Left lung (tissue), 10 donors: ENCODE measurements around the gene FAP. TPM values are rescaled to one million over a fixed set of nuclear protein-coding genes. Genes with fewer than 3 reads are reported as not detected.

Experiments
- ATAC-seq: fragments of 200-7000 bp; cut with Tn5 transposase; one replicate; pipeline ENCODE4 v1.9.1; 2020; ENCODE audit warnings: moderate library complexity
- DNase-seq, 4 donors: peaks; one replicate each; pipeline ENCODE4 v3.0.0-alpha.2; 2013 to 2020
- H3K27ac ChIP-seq, 2 donors: fragments of 200-600 bp; sonication (generic) in 1 of 2; one replicate each; pipeline versions ENCODE4 v1.5.0 to v1.8.0; 2020 to 2021
- H3K27me3 ChIP-seq, 2 donors: fragments of 200-600 bp; sonication (generic) in 1 of 2; one replicate each; pipeline versions ENCODE4 v1.5.0 to v1.8.0; 2020 to 2021
- H3K36me3 ChIP-seq, 2 donors: fragments of 200-600 bp; sonication (generic) in 1 of 2; one replicate each; pipeline versions ENCODE4 v1.5.0 to v1.8.0; 2020 to 2021
- H3K4me1 ChIP-seq, 2 donors: fragments of 200-600 bp; one replicate each; pipeline ENCODE4 v1.8.0; 2021
- H3K4me3 ChIP-seq, 2 donors: fragments of 200-600 bp; sonication (generic) in 1 of 2; one replicate each; pipeline versions ENCODE4 v1.5.0 to v1.8.0; 2020 to 2021; ENCODE audit warnings: mild to moderate bottlenecking in 1 of 2
- H3K9me3 ChIP-seq, 2 donors: fragments of 200-600 bp; sonication (generic) in 1 of 2; one replicate each; pipeline versions ENCODE4 v1.5.0 to v1.8.0; 2020 to 2021
- intact Hi-C, 2 donors: fragments of 100-400 bp; cut with DNase I; formaldehyde crosslinking; loops; one replicate each; pipeline versions ENCODE4 v1.11.2 to v1.14.2; 2022
- polyA plus RNA-seq, 6 donors: library from polyadenylated mRNA; unstranded; fragments of 120-200 nt; gene quantifications; one replicate each; pipeline ENCODE4 v1.2.1, GENCODE V29; 2013; ENCODE audit not compliant: insufficient read length in 6 of 6
- total RNA-seq, 2 donors: library from RNA; stranded (reverse); fragmentation: NEBNext Ultra II Directional; extraction: Animal tissue kit (Norgen Biotek cat#: 25700); gene quantifications; one replicate each; pipeline ENCODE4 v1.2.1, GENCODE V29; 2021
- TF ChIP-seq, protein P1 (sequence below), 2 donors: fragments of 200-600 bp; sonication (generic) in 1 of 2; IDR thresholded peaks; one replicate each; pipeline versions ENCODE4 v1.5.0 to v1.8.0; 2021; ENCODE audit warnings: antibody characterized with exemption in 2 of 2
- donor health status: DM: no; HTN: yes; CAD: no.
- donor health status: DM: no; HTN: no; CAD: no.

Gene FAP
- total and polyA plus RNA-seq, 8 donors = 15.0 to 43.7 (median 25.4) TPM

DNA sequence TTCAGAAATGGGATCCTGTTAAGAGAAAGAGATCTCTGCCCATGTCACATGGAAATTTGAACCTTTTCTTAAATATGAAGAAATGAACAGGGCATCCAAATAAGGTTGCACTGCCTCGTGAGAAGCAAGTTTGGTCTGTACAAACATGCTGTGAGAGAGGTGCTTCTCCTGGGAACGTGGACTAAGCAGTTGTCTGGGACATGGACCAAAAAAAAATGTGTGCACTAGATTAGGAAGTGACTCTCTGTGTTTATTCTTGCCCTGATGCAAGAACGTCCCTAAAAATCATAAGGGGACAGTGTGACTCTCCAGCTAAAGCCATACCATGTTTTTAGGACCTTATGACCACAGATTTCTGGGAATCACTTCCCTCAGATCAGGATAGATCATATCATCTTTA is 67.5 kb downstream of the FAP start:
- no peak for DNase-seq
- no peaks in the 10 kb centered on the region for H3K4me1 ChIP-seq
- H3K36me3 ChIP-seq = no peaks in the 10 kb centered on the region
- no peaks in the 10 kb centered on the region for H3K27me3 ChIP-seq
- no peaks in the 10 kb centered on the region for H3K9me3 ChIP-seq
- no peak overlapping the region for H3K4me3 ChIP-seq
- intact Hi-C loops = no loop called here
- ATAC-seq = no peak
- TF ChIP-seq, protein P1, sequence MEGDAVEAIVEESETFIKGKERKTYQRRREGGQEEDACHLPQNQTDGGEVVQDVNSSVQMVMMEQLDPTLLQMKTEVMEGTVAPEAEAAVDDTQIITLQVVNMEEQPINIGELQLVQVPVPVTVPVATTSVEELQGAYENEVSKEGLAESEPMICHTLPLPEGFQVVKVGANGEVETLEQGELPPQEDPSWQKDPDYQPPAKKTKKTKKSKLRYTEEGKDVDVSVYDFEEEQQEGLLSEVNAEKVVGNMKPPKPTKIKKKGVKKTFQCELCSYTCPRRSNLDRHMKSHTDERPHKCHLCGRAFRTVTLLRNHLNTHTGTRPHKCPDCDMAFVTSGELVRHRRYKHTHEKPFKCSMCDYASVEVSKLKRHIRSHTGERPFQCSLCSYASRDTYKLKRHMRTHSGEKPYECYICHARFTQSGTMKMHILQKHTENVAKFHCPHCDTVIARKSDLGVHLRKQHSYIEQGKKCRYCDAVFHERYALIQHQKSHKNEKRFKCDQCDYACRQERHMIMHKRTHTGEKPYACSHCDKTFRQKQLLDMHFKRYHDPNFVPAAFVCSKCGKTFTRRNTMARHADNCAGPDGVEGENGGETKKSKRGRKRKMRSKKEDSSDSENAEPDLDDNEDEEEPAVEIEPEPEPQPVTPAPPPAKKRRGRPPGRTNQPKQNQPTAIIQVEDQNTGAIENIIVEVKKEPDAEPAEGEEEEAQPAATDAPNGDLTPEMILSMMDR (IDR thresholded peaks at IDR 0.05) = no peak
- no peak overlapping the region for H3K27ac ChIP-seq

DNA sequence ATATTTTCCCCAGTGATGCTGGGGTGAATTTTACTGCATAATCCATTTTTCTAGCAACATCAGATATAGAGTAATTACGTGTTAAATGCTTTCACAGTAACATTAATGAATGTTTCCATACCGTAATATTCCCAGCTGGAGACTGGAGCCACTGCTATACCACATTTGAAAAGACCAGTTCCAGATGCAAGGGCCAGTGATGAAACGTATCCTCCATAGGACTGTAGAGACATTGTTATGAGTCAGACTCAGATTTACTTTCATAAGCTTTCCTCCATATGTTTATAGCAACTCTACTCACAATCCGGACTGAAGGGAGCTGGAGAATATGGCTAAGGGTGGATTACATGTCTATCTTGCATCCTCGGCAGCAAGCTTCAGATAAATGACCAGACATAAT is 68.5 kb downstream of the FAP start:
- ATAC-seq (no peak), DNase-seq (no peak)
- TF ChIP-seq, protein P1 (IDR thresholded peaks at IDR 0.05) = no peak

GRCh38 chr2:162172802-162173370 is 70.4 kb downstream of the FAP start:
- no peaks in the 10 kb centered on the region for H3K9me3 ChIP-seq
- H3K36me3 ChIP-seq = no peaks in the 10 kb centered on the region
- TF ChIP-seq, protein P1 (IDR thresholded peaks at IDR 0.05) = no peak
- ATAC-seq = no peak
- intact Hi-C loops = no loop called here
- DNase-seq = no peak
- H3K4me1 ChIP-seq = no peaks in the 10 kb centered on the region
- H3K27ac ChIP-seq = no peak overlapping the region
- H3K4me3 ChIP-seq = no peak overlapping the region
- H3K27me3 ChIP-seq = no peaks in the 10 kb centered on the region

More for the DNA sequence above, 68.5 kb downstream of the FAP start:
- H3K27me3 ChIP-seq = no peaks in the 10 kb centered on the region
- H3K4me3 ChIP-seq = no peak overlapping the region
- H3K4me1 ChIP-seq = no peaks in the 10 kb centered on the region
- no peak overlapping the region for H3K27ac ChIP-seq
- H3K36me3 ChIP-seq = no peaks in the 10 kb centered on the region
- intact Hi-C loops = no loop called here
- no peaks in the 10 kb centered on the region for H3K9me3 ChIP-seq

GRCh38 chr2:162166745-162167144 is 76.5 kb downstream of the FAP start:
- intact Hi-C loops = no loop called here
- Histone ChIP-seq H3K27ac (no peak overlapping the region), H3K36me3 (no peaks in the 10 kb centered on the region), H3K4me1 (no peaks in the 10 kb centered on the region), H3K4me3 (no peak overlapping the region), H3K27me3 (no peaks in the 10 kb centered on the region), H3K9me3 (no peaks in the 10 kb centered on the region)
- ATAC-seq = no peak
- TF ChIP-seq, protein P1 (IDR thresholded peaks at IDR 0.05) = no peak
- no peak for DNase-seq

DNA sequence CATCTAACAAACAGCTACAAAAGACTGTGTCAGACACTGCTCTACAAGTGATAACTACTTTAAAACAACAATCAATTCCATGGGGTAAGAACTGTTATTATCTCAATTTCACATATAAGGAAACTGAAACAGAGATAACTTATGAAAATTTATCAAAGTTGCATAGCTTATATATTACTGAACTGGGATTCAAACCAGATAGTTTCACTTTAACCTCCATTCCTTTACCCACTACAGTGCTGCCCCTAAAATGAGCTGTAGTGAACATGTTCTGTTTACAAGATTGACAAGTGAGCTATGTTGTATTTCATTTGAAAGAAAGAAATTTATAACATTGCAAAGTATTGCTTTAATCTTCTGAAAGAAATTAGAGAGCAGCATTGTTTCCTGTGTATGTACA is 77.1 kb downstream of the FAP start:
- no peaks in the 10 kb centered on the region for H3K36me3 ChIP-seq
- no peak for DNase-seq
- H3K27ac ChIP-seq = no peak overlapping the region
- H3K9me3 ChIP-seq = no peaks in the 10 kb centered on the region
- no peak for ATAC-seq
- intact Hi-C loops = no loop called here
- TF ChIP-seq, protein P1 (IDR thresholded peaks at IDR 0.05) = no peak
- no peak overlapping the region for H3K4me3 ChIP-seq
- no peaks in the 10 kb centered on the region for H3K4me1 ChIP-seq
- no peaks in the 10 kb centered on the region for H3K27me3 ChIP-seq
